Natural killer cell (primary cell): ENCODE data around the gene CH25H. TPM values are rescaled to one million over a fixed set of nuclear protein-coding genes. Genes with fewer than 3 reads are reported as not detected.
A peak's percentile ranks its signal among the peaks of the same experiment; 100 is the strongest.

ENCODE experiments used
- ATAC-seq, 3 donors: fragments of 150-1000 bp in 2 of 3; fragments of 200-7000 bp in 1 of 3; cut with Tn5 transposase; 1 replicate in 1 of 3; 2 replicates in 2 of 3; pipeline ENCODE4 v1.10.0; 2021; ENCODE audit warnings: mild to moderate bottlenecking in 2 of 3, moderate library complexity in 2 of 3
- DNase-seq, 2 donors: peaks; one replicate each; pipeline versions ENCODE4 v3.0.0 to v3.0.0-alpha.2; 2013 to 2021; ENCODE audit warnings: mixed read lengths in 1 of 2
- H3K27ac ChIP-seq: one replicate; pipeline ENCODE4 v1.5.1; 2013; ENCODE audit warnings: mild to moderate bottlenecking, low read length
- H3K27me3 ChIP-seq: one replicate; pipeline ENCODE4 v1.6.1; 2013; ENCODE audit warnings: low read length; ENCODE audit not compliant: control insufficient read depth, insufficient read depth
- H3K36me3 ChIP-seq: one replicate; pipeline ENCODE4 v1.6.1; 2013; ENCODE audit warnings: low read length; ENCODE audit not compliant: control insufficient read depth, insufficient read depth
- H3K4me1 ChIP-seq: one replicate; pipeline ENCODE4 v1.6.1; 2013; ENCODE audit warnings: low read length; ENCODE audit not compliant: control insufficient read depth, insufficient read depth
- H3K4me3 ChIP-seq: one replicate; pipeline ENCODE4 v1.5.1; 2013; ENCODE audit warnings: low read length
- H3K9me3 ChIP-seq: one replicate; pipeline ENCODE4 v1.6.1; 2013; ENCODE audit warnings: low read length; ENCODE audit not compliant: control insufficient read depth, insufficient read depth
- H3K27ac Mint-ChIP-seq, 2 donors: one replicate each; pipeline ENCODE4 v1.8.0; 2022; ENCODE audit warnings: mild to moderate bottlenecking in 2 of 2, mixed read lengths in 2 of 2, moderate library complexity in 1 of 2
- H3K27me3 Mint-ChIP-seq, 2 donors: one replicate each; pipeline ENCODE4 v1.8.0; 2022; ENCODE audit warnings: low read depth in 2 of 2, mixed read lengths in 2 of 2
- H3K36me3 Mint-ChIP-seq: one replicate; pipeline ENCODE4 v1.8.0; 2022; ENCODE audit warnings: mixed read lengths
- H3K4me1 Mint-ChIP-seq, 2 donors: one replicate each; pipeline ENCODE4 v1.8.0; 2022; ENCODE audit warnings: mixed read lengths in 2 of 2
- H3K4me3 Mint-ChIP-seq: one replicate; pipeline ENCODE4 v1.8.0; 2022; ENCODE audit warnings: mild to moderate bottlenecking, moderate library complexity, mixed read lengths
- H3K9me3 Mint-ChIP-seq, 2 donors: one replicate each; pipeline ENCODE4 v1.8.0; 2022; ENCODE audit warnings: mixed read lengths in 2 of 2
- CTCF ChIP-seq: fragments of 200-600 bp; IDR thresholded peaks from one replicate; pipeline ENCODE4 v1.8.0; 2022; ENCODE audit warnings: antibody characterized with exemption
- WGBS: methylation state at CpG from one replicate; pipeline ENCODE4 v1.1.7; 2013; ENCODE audit warnings: missing lambda C conversion rate; ENCODE audit not compliant: insufficient coverage; 5-methylcytosine and 5-hydroxymethylcytosine counted together
- intact Hi-C: fragments of 100-400 bp; cut with micrococcal nuclease; formaldehyde crosslinking; loops from one replicate; pipeline ENCODE4 v1.14.2; 2022
- total RNA-seq, 4 donors: library from RNA; stranded (reverse); fragments of 120-200 nt in 1 of 4; gene quantifications; one replicate each; pipeline versions ENCODE4 v1.2.3 to v1.2.4, GENCODE V29; 2013 to 2022

CH25H gene
- total RNA-seq, 3 donors from 2014 or later (not counting 1 experiment from before 2014, with no cell fraction given) = 0.20 TPM; not detected in 2

- intact Hi-C loops = no loop called here
Measured at GRCh38 chr10:89164920-89165319, 42.2 kb downstream of the CH25H start.

GRCh38 chr10:89164080-89164479 lies 43.0 kb downstream of the CH25H start:
- intact Hi-C loops = no loop called here
- ATAC-seq (peak in 2 of 3 donors; percentile 21 to 33), DNase-seq (peak in 1 of 2 donors; percentile 17)
- Mint-ChIP-seq H3K9me3 (no peaks in the 10 kb centered on the region), H3K4me3 (peak overlapping the region; percentile 81), H3K36me3 (no peaks in the 10 kb centered on the region), H3K4me1 (peaks cover 8 to 10% of the 10 kb centered on the region in 2 donors), H3K27me3 (peaks cover 12 to 39% of the 10 kb centered on the region in 2 donors), H3K27ac (peak overlapping the region in 1 of 2 donors; percentile 68)
- no peaks in the 10 kb centered on the region for H3K36me3 ChIP-seq
- no peaks in the 10 kb centered on the region for H3K4me1 ChIP-seq
- H3K4me3 ChIP-seq = no peak overlapping the region
- H3K27me3 ChIP-seq = no peaks in the 10 kb centered on the region
- no peak overlapping the region for H3K27ac ChIP-seq
- no peaks in the 10 kb centered on the region for H3K9me3 ChIP-seq
- TF ChIP-seq CTCF = no peak
- WGBS = 31% methylated on average over 2 of the region's 3 CpGs

More at GRCh38 chr10:89164920-89165319, 42.2 kb downstream of the CH25H start:
- Mint-ChIP-seq H3K4me1 (peaks cover 8 to 10% of the 10 kb centered on the region in 2 donors), H3K36me3 (no peaks in the 10 kb centered on the region), H3K4me3 (no peak overlapping the region), H3K9me3 (no peaks in the 10 kb centered on the region), H3K27me3 (peaks cover 12 to 45% of the 10 kb centered on the region in 2 donors), H3K27ac (no peak overlapping the region)
- Histone ChIP-seq H3K4me3 (no peak overlapping the region), H3K36me3 (no peaks in the 10 kb centered on the region), H3K9me3 (no peaks in the 10 kb centered on the region), H3K4me1 (no peaks in the 10 kb centered on the region), H3K27ac (no peak overlapping the region), H3K27me3 (no peaks in the 10 kb centered on the region)
- ATAC-seq (no peak), DNase-seq (no peak)
- WGBS = 92% methylated on average over 4 of the region's 4 CpGs
- no peak for TF ChIP-seq CTCF

- H3K36me3 Mint-ChIP-seq = no peaks in the 10 kb centered on the region
- WGBS = 0% methylated on average over 6 of the region's 6 CpGs
- no peaks in the 10 kb centered on the region for H3K9me3 ChIP-seq
Measured at GRCh38 chr10:89163265-89163995, 43.7 kb downstream of the CH25H start.

More at GRCh38 chr10:89163265-89163995, 43.7 kb downstream of the CH25H start:
- no peaks in the 10 kb centered on the region for H3K4me1 ChIP-seq
- DNase-seq (peak in 1 of 2 donors; percentile 64), ATAC-seq (peak; percentile 62 to 91 (median 87))
- peaks cover 8 to 10% of the 10 kb centered on the region in 2 donors for H3K4me1 Mint-ChIP-seq
- intact Hi-C loops = no loop called here
- no peaks in the 10 kb centered on the region for H3K27me3 ChIP-seq
- H3K27ac ChIP-seq = no peak overlapping the region
- H3K4me3 Mint-ChIP-seq = peak overlapping the region; percentile 81
- no peaks in the 10 kb centered on the region for H3K9me3 Mint-ChIP-seq
- no peaks in the 10 kb centered on the region for H3K36me3 ChIP-seq
- peak overlapping the region in 1 of 2 donors; percentile 68 for H3K27ac Mint-ChIP-seq
- H3K27me3 Mint-ChIP-seq = peaks cover 12 to 40% of the 10 kb centered on the region in 2 donors
- H3K4me3 ChIP-seq = no peak overlapping the region
- TF ChIP-seq CTCF = no peak
